ENCODE measurements around the gene PON3. TPM values are rescaled to one million over a fixed set of nuclear protein-coding genes. Genes with fewer than 3 reads are reported as not detected.

Gene PON3
- total RNA-seq, 1 experiment from 2014 or later, result not detected

GRCh38 chr7:95397381-95397780 is 1.2 kb upstream of the PON3 start:
- Histone ChIP-seq H3K23ac (ENCODE audit: insufficient read length, low read depth, low read length) (no peak overlapping the region), H2AK5ac (ENCODE audit: insufficient read length, low read length) (no peak overlapping the region), H4K5ac (ENCODE audit: insufficient read length, low read depth, low read length) (no peak overlapping the region), H3K56ac (ENCODE audit: insufficient read length, low read depth, low read length) (no peak overlapping the region), H3K4ac (ENCODE audit: low read depth, low read length) (no peak overlapping the region), H3K18ac (ENCODE audit: insufficient read length, low read depth, low read length) (no peak overlapping the region), H4K20me1 (ENCODE audit: control insufficient read depth, insufficient read depth, insufficient read length) (no peaks in the 10 kb centered on the region), H4K91ac (ENCODE audit: insufficient read length, low read depth, low read length) (no peak overlapping the region), H3K4me1 (ENCODE audit: insufficient read depth, low read length) (no peaks in the 10 kb centered on the region), H3K4me2 (ENCODE audit: insufficient read depth, insufficient read length, low read length) (no peak overlapping the region), H2AFZ (ENCODE audit: low read length) (no peak overlapping the region), H2BK20ac (ENCODE audit: low read depth, low read length, poor library complexity, severe bottlenecking) (no peak overlapping the region), H2BK12ac (ENCODE audit: insufficient read length, low read depth, low read length) (no peak overlapping the region), H3K79me1 (ENCODE audit: insufficient read depth, low read depth, low read length, poor library complexity, severe bottlenecking) (no peaks in the 10 kb centered on the region), H3K79me2 (ENCODE audit: insufficient read depth, low read length) (no peaks in the 10 kb centered on the region), H2BK5ac (ENCODE audit: insufficient read length, low read length) (no peak overlapping the region), H3K27ac (ENCODE audit: insufficient read length, low read depth, low read length) (no peak overlapping the region), H3K14ac (ENCODE audit: insufficient read depth, low read length) (no peak overlapping the region), H3K23me2 (ENCODE audit: insufficient read length, low read depth, low read length, poor library complexity, severe bottlenecking) (no peaks in the 10 kb centered on the region), H3K9me3 (ENCODE audit: control insufficient read depth, low read depth, low read length) (no peaks in the 10 kb centered on the region), H2BK15ac (ENCODE audit: low read depth, low read length) (no peak overlapping the region), H3K9ac (ENCODE audit: extremely low read depth, insufficient read length, low read length) (no peak overlapping the region), H3T11ph (ENCODE audit: low read length) (no peak overlapping the region), H3K27me3 (ENCODE audit: insufficient read depth, low read length) (no peaks in the 10 kb centered on the region), H2BK120ac (ENCODE audit: low read depth, low read length, poor library complexity, severe bottlenecking) (no peak overlapping the region), H4K8ac (replicated peaks; ENCODE audit: insufficient read length, low read depth, low read length) (no peak overlapping the region)
- no peak overlapping the region for H3K4me3 Mint-ChIP-seq
- H3K36me3 Mint-ChIP-seq (ENCODE audit: insufficient read depth in 1 of 3, low read depth in 3 of 3), result no peaks in the 10 kb centered on the region
- WGBS (ENCODE audit: extremely low coverage, insufficient read length, low lambda C conversion rate), result no CpG with 5 or more reads among the region's 3 CpGs
- peaks cover 2 to 4% of the 10 kb centered on the region in 2 experiments; a peak in 1 of 4 replicates for H3K4me1 Mint-ChIP-seq
- H3K27me3 Mint-ChIP-seq (ENCODE audit: low read depth), result no peaks in the 10 kb centered on the region
- no peak overlapping the region for H3K27ac Mint-ChIP-seq
- TF ChIP-seq CTCF (conservative IDR thresholded peaks at IDR 0.05), result no peak
- no peak for DNase-seq
- H3K9me3 Mint-ChIP-seq, result no peaks in the 10 kb centered on the region
